Progenitor cell of endocrine pancreas (in vitro differentiated cells): Measurements from ENCODE around the gene METTL24. TPM values are rescaled to one million over a fixed set of nuclear protein-coding genes. Genes with fewer than 3 reads are reported as not detected.
"Not testable (repeated sequence)": the region's sequence is repeated elsewhere in the genome, so short reads cannot be mapped to it uniquely, and the experiment has no call there.

Experiments used
- DNase-seq: peaks from one replicate; pipeline ENCODE4 v3.0.0; 2021; ENCODE audit warnings: low spot score; ENCODE audit not compliant: unreplicated experiment
- H3K27ac Mint-ChIP-seq: 2 replicates; pipeline ENCODE4 v1.8.0; 2021; ENCODE audit warnings: mild to moderate bottlenecking, moderate library complexity, mixed read lengths
- H3K27me3 Mint-ChIP-seq: 2 replicates; pipeline ENCODE4 v1.8.0; 2021; ENCODE audit warnings: mixed read lengths
- H3K36me3 Mint-ChIP-seq: 2 replicates; pipeline ENCODE4 v1.8.0; 2022; ENCODE audit warnings: mixed read lengths; ENCODE audit not compliant: insufficient read depth
- H3K4me1 Mint-ChIP-seq: 2 replicates; pipeline ENCODE4 v1.8.0; 2021; ENCODE audit warnings: low read depth, mixed read lengths
- H3K4me3 Mint-ChIP-seq: 2 replicates; pipeline ENCODE4 v1.8.0; 2021; ENCODE audit warnings: low read depth, mild to moderate bottlenecking, moderate library complexity, mixed read lengths
- H3K9me3 Mint-ChIP-seq: 2 replicates; pipeline ENCODE4 v1.8.0; 2021; ENCODE audit warnings: low read depth, mixed read lengths
- CTCF ChIP-seq: fragments of 200-600 bp; sonication (generic); IDR thresholded peaks from one replicate; pipeline ENCODE4 v1.5.0; 2021; ENCODE audit warnings: antibody characterized with exemption, mild to moderate bottlenecking; ENCODE audit not compliant: unreplicated experiment
- total RNA-seq: library from RNA; stranded (reverse); gene quantifications from 2 replicates; pipeline ENCODE4 v1.2.1, GENCODE V29; 2021

The METTL24 gene
- total RNA-seq, 1 donor from 2014 or later = 10.0 TPM

DNA sequence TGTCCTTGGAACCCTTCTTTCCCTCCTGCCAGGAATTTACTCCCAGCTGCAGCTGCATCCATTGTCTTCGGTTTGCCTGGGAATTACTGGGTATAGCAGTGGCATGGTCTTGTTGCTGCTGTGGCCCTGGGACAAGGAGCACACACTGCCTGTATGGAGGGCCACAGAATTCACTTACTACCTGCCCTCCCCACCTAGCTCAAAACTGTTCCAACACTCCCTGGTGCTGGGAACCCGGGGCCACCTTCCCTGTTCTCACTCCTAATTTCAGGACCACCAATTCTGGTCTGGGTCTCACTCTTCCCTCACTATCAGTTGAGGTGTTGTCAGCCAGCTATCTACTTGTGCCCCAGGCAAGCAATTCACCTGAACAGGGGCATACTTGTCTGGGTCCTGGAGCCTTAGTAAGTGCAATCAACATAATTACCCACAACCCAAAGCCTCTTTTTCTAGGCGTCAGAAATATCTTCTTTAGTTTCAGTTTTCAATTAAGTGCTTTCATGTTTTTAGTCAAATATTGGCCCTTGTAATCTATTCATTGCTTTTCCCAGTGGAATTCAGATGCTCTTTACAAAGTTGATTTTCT, 47.2 kb downstream of the METTL24 start:
- Mint-ChIP-seq H3K4me3 (no peak overlapping the region), H3K27ac (no peak overlapping the region), H3K4me1 (peaks cover 8% of the 10 kb centered on the region), H3K27me3 (peaks cover 22% of the 10 kb centered on the region), H3K36me3 (peaks cover 36% of the 10 kb centered on the region), H3K9me3 (peaks cover 18% of the 10 kb centered on the region)
- DNase-seq = no peak
- no peak for TF ChIP-seq CTCF

DNA sequence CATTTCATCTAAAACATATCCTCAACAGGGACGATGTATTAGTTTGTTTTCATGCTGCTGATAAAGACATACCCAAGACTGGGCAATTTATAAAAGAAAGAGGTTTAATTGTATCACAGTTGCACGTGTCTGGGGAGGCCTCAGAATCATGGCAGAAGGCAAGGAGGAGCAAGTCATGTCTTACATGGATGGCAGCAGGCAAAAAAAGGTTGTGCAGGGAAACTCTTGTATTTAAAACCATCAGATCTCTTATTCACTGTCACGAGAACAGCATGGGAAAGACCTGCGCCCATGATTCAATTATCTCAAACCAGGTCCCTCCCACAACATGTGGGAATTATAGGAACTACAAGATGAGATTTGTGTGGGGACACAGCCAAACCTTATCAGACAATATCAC, 48.7 kb downstream of the METTL24 start:
- Mint-ChIP-seq H3K36me3 (peaks cover 40% of the 10 kb centered on the region), H3K9me3 (peaks cover 18% of the 10 kb centered on the region), H3K27me3 (peaks cover 14% of the 10 kb centered on the region)
- H3K27ac Mint-ChIP-seq, H3K4me3 Mint-ChIP-seq, H3K4me1 Mint-ChIP-seq, DNase-seq: not testable (repeated sequence)

GRCh38 chr6:110307368-110307767, 50.8 kb downstream of the METTL24 start:
- Mint-ChIP-seq H3K4me3 (no peak overlapping the region), H3K27ac (no peak overlapping the region), H3K27me3 (peaks cover 1% of the 10 kb centered on the region), H3K9me3 (peaks cover 18% of the 10 kb centered on the region), H3K4me1 (peaks cover 1% of the 10 kb centered on the region), H3K36me3 (peaks cover 32% of the 10 kb centered on the region)
- no peak for DNase-seq
- no peak for TF ChIP-seq CTCF

- H3K4me3 Mint-ChIP-seq, H3K27ac Mint-ChIP-seq, H3K4me1 Mint-ChIP-seq, H3K27me3 Mint-ChIP-seq, DNase-seq: not testable (repeated sequence)
- peaks cover 26% of the 10 kb centered on the region for H3K36me3 Mint-ChIP-seq
- peaks cover 18% of the 10 kb centered on the region for H3K9me3 Mint-ChIP-seq
These were observed 52.3 kb downstream of the METTL24 start for GRCh38 chr6:110305832-110306231.

- H3K27me3 Mint-ChIP-seq, DNase-seq, H3K4me3 Mint-ChIP-seq, H3K36me3 Mint-ChIP-seq, H3K9me3 Mint-ChIP-seq, H3K27ac Mint-ChIP-seq, H3K4me1 Mint-ChIP-seq: not testable (repeated sequence)
These were observed 54.5 kb downstream of the METTL24 start for GRCh38 chr6:110303692-110304091.

DNA sequence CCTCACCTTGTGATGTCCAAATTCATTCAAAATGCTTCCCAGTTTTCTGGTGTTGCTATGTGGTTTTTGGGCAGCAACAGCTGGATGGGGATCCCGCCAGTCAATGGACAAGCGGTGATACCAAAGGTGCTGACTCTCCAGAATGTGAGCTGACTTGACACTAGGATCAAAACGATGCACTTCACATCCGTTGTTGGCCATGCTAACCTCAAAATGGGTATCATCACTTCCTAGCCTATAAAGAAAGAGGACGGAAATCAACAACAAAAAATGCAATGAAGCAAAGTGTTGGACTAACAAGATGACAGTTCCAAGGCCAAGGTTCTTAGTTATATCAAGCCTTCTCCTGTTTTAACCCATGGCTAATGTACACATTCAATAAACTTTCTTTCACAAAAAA, 59.2 kb downstream of the METTL24 start:
- no peaks in the 10 kb centered on the region for H3K9me3 Mint-ChIP-seq
- DNase-seq = no peak
- no peak for TF ChIP-seq CTCF
- peaks cover 4% of the 10 kb centered on the region for H3K36me3 Mint-ChIP-seq
- no peak overlapping the region for H3K4me3 Mint-ChIP-seq
- H3K27me3 Mint-ChIP-seq = no peaks in the 10 kb centered on the region
- no peak overlapping the region for H3K27ac Mint-ChIP-seq
- H3K4me1 Mint-ChIP-seq = peaks cover 17% of the 10 kb centered on the region

GRCh38 chr6:110298411-110298810, 59.7 kb downstream of the METTL24 start:
- H3K4me3 Mint-ChIP-seq = no peak overlapping the region
- H3K36me3 Mint-ChIP-seq = peaks cover 4% of the 10 kb centered on the region
- H3K27ac Mint-ChIP-seq = no peak overlapping the region
- no peaks in the 10 kb centered on the region for H3K9me3 Mint-ChIP-seq
- H3K4me1 Mint-ChIP-seq = peaks cover 17% of the 10 kb centered on the region
- no peaks in the 10 kb centered on the region for H3K27me3 Mint-ChIP-seq
- TF ChIP-seq CTCF = no peak
- DNase-seq = no peak
